Neural cell (in vitro differentiated cells): ENCODE measurements around the gene MAP2.

Source experiments
- EP300 ChIP-seq: fragments of 450-650 bp; conservative IDR thresholded peaks from 2 replicates; pipeline ENCODE4 v1.6.1; 2014; ENCODE audit warnings: antibody characterized with exemption, mild to moderate bottlenecking, moderate library complexity; ENCODE audit not compliant: poor library complexity, severe bottlenecking
- EZH2 ChIP-seq: fragments of 200-600, 300-800 bp; shearing (Covaris generic), sonication (generic); IDR thresholded peaks from 2 replicates; pipeline ENCODE4 v1.6.1; 2014; ENCODE audit warnings: antibody characterized with exemption, low read length, borderline replicate concordance, mild to moderate bottlenecking; ENCODE audit not compliant: insufficient read depth, poor library complexity, severe bottlenecking
- MXI1 ChIP-seq: fragments of 450-650 bp; conservative IDR thresholded peaks from 2 replicates; pipeline ENCODE4 v1.6.1; 2014; ENCODE audit warnings: antibody characterized with exemption, mild to moderate bottlenecking; ENCODE audit not compliant: poor library complexity, severe bottlenecking
- POLR2AphosphoS5 ChIP-seq: IDR thresholded peaks from 2 replicates; pipeline ENCODE4 v1.6.1; 2012
- RAD21 ChIP-seq: fragments of 450-650 bp; conservative IDR thresholded peaks from 2 replicates; pipeline ENCODE4 v1.6.1; 2014; ENCODE audit warnings: antibody characterized with exemption, mild to moderate bottlenecking, moderate library complexity
- SMC3 ChIP-seq: fragments of 450-650 bp; conservative IDR thresholded peaks from 2 replicates; pipeline ENCODE4 v1.6.1; 2014; ENCODE audit warnings: antibody characterized with exemption, mild to moderate bottlenecking, moderate library complexity; ENCODE audit not compliant: poor library complexity
- TAF1 ChIP-seq: IDR thresholded peaks from 2 replicates; pipeline ENCODE4 v1.6.1; 2012; ENCODE audit warnings: low read depth
- TF ChIP-seq, protein P1 (sequence below): fragments of 450-650 bp; IDR thresholded peaks from 2 replicates; pipeline ENCODE4 v1.5.1; 2014; ENCODE audit warnings: antibody characterized with exemption, mild to moderate bottlenecking, moderate library complexity; ENCODE audit not compliant: poor library complexity, severe bottlenecking
- TF ChIP-seq, protein P2 (sequence below): IDR thresholded peaks from 2 replicates; pipeline ENCODE4 v1.6.1; 2012; ENCODE audit warnings: borderline replicate concordance

DNA sequence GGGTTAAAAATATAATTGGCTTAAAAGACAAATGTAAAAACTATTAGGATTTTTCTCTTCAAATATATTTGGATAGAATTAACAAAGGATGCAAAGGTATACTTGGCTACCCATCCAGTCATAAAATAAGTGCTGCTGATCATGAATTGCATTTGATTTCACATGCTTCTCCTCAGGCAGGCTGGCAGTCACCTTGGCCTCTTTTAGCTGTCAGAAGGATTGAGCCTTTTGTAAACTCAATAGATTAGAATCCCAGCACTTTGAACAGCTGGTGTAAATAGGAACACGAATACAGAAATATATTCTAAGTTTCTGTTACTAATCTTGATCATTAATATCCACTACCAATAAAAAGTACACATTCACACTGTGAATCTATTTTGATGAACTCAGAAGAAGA is 178.4 kb downstream of the MAP2 start:
- no peak for TF ChIP-seq EP300
- TF ChIP-seq, protein P1, sequence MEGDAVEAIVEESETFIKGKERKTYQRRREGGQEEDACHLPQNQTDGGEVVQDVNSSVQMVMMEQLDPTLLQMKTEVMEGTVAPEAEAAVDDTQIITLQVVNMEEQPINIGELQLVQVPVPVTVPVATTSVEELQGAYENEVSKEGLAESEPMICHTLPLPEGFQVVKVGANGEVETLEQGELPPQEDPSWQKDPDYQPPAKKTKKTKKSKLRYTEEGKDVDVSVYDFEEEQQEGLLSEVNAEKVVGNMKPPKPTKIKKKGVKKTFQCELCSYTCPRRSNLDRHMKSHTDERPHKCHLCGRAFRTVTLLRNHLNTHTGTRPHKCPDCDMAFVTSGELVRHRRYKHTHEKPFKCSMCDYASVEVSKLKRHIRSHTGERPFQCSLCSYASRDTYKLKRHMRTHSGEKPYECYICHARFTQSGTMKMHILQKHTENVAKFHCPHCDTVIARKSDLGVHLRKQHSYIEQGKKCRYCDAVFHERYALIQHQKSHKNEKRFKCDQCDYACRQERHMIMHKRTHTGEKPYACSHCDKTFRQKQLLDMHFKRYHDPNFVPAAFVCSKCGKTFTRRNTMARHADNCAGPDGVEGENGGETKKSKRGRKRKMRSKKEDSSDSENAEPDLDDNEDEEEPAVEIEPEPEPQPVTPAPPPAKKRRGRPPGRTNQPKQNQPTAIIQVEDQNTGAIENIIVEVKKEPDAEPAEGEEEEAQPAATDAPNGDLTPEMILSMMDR = no peak
- TF ChIP-seq, protein P2, sequence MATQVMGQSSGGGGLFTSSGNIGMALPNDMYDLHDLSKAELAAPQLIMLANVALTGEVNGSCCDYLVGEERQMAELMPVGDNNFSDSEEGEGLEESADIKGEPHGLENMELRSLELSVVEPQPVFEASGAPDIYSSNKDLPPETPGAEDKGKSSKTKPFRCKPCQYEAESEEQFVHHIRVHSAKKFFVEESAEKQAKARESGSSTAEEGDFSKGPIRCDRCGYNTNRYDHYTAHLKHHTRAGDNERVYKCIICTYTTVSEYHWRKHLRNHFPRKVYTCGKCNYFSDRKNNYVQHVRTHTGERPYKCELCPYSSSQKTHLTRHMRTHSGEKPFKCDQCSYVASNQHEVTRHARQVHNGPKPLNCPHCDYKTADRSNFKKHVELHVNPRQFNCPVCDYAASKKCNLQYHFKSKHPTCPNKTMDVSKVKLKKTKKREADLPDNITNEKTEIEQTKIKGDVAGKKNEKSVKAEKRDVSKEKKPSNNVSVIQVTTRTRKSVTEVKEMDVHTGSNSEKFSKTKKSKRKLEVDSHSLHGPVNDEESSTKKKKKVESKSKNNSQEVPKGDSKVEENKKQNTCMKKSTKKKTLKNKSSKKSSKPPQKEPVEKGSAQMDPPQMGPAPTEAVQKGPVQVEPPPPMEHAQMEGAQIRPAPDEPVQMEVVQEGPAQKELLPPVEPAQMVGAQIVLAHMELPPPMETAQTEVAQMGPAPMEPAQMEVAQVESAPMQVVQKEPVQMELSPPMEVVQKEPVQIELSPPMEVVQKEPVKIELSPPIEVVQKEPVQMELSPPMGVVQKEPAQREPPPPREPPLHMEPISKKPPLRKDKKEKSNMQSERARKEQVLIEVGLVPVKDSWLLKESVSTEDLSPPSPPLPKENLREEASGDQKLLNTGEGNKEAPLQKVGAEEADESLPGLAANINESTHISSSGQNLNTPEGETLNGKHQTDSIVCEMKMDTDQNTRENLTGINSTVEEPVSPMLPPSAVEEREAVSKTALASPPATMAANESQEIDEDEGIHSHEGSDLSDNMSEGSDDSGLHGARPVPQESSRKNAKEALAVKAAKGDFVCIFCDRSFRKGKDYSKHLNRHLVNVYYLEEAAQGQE = no peak
- no peak for TF ChIP-seq EZH2
- TF ChIP-seq SMC3 = no peak
- TF ChIP-seq RAD21 = no peak
- no peak for TF ChIP-seq POLR2AphosphoS5
- no peak for TF ChIP-seq TAF1
- TF ChIP-seq MXI1 = no peak
